ENCODE data around the gene NPW. TPM values are rescaled to one million over a fixed set of nuclear protein-coding genes. Genes with fewer than 3 reads are reported as not detected.
A peak's percentile ranks its signal among the peaks of the same experiment; 100 is the strongest.

The NPW gene
- total and polyA plus RNA-seq, 11 donors, result 0.19 to 0.69 TPM; not detected in 9

DNA sequence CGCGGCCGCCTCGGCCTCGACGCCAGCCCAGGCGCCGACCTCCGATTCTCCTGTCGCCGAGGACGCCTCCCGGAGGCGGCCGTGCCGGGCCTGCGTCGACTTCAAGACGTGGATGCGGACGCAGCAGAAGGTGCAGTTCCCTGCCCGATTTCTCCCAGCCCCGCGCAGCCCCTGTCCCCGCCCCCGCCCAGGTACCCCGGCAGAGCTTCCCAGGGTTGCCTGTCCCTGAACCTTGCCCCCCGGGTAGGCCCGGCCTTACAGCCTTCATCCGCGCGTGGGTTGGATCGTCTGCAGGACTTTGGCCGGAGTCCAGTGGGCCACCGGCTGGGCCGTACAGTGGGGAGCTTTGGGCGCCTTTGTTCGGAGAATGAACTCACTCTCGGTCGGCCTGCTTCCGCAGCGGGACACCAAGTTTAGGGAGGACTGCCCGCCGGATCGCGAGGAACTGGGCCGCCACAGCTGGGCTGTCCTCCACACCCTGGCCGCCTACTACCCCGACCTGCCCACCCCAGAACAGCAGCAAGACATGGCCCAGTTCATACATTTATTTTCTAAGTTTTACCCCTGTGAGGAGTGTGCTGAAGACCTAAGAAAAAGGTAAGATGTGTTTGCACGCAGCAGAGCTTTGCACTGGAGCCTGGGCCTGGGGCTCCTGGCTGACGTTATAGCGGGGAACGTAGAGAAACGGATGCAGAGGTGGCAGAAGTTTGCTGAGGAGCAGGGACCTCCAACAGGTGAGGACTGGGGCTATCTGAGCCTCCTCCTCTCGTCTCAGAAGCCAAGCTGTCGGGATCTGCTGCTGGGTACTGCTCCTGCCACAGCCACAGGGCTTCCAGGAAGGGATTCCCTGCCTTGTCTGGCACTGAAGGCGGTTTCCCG, 35.0 kb upstream of the NPW start:
- TF ChIP-seq CTCF (IDR thresholded peaks at IDR 0.05) (no peak), POLR2A (IDR thresholded peaks at IDR 0.05) (no peak)
- Histone ChIP-seq H3K4me1 (peaks cover 3 to 39% (median 20%) of the 10 kb centered on the region in 12 donors), H3K9me3 (no peaks in the 10 kb centered on the region), H3K27ac (peak overlapping the region in 11 of 12 donors; percentile 62 to 88 (median 80)), H3K36me3 (peaks cover 0 to 20% (median 13%) of the 10 kb centered on the region in 9 donors), H3K27me3 (peaks cover 12 to 51% (median 26%) of the 10 kb centered on the region in 9 donors), H3K4me3 (peak overlapping the region; percentile 59 to 98 (median 86))
- 11 to 22% (median 12%) methylated on average over 19 to 58 of the region's 58 CpGs for WGBS, 4 donors
- ATAC-seq (peak in 2 of 4 donors; percentile 1 to 20), DNase-seq (no peak)
- intact Hi-C loops (cut with DNase I), result loop anchor here in 1 of 10 donors (2.0 kb wide), 1 partner anchor 24 kb away; the partner anchor contains the start of gene ZNF598

- DNase-seq, result no peak
- H3K36me3 ChIP-seq, result peaks cover 0 to 20% (median 13%) of the 10 kb centered on the region in 9 donors
- no peak overlapping the region for H3K27ac ChIP-seq
- no peak for ATAC-seq
- peaks cover 11 to 49% (median 28%) of the 10 kb centered on the region in 9 donors for H3K27me3 ChIP-seq
- no peak for TF ChIP-seq POLR2A (IDR thresholded peaks at IDR 0.05)
- TF ChIP-seq CTCF (IDR thresholded peaks at IDR 0.05), result no peak
- H3K4me1 ChIP-seq, result peaks cover 3 to 39% (median 17%) of the 10 kb centered on the region in 12 donors
- peak overlapping the region in 1 of 12 donors; percentile 98 for H3K4me3 ChIP-seq
- WGBS, 4 donors, result 90 to 96% (median 95%) methylated on average over 6 to 14 of the region's 14 CpGs
- no peaks in the 10 kb centered on the region for H3K9me3 ChIP-seq
- intact Hi-C loops (cut with DNase I), result loop anchor here in 1 of 10 donors (2.0 kb wide), 1 partner anchor 23 kb away; the partner anchor contains the start of gene ZNF598
Measured at GRCh38 chr16:1985466-1986150, 34.0 kb upstream of the NPW start.

DNA sequence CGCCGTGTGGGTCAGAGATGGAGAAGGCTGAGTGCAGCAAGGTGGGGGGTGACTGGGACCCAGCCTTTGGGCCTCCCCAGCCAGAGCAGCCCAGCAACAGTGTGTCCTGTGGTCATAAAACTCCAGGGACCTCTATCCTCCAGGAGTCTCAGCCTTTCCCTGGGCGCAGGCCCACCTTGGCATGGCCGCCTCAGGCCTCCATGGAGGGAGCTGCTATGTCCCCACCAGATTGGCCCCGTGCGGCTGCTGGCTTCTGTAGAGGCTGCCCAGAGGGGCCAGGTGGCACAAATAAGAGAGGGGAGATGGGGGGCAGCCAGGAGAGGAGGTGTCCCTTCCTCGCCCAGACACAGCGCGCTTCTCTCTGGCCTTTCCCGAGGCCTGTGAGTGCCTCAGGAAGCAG, 32.4 kb upstream of the NPW start:
- 84 to 94% (median 90%) methylated on average over 10 of the region's 10 CpGs for WGBS, 4 donors
- Histone ChIP-seq H3K4me3 (no peak overlapping the region), H3K4me1 (peaks cover 8 to 52% (median 31%) of the 10 kb centered on the region in 12 donors), H3K27ac (no peak overlapping the region), H3K36me3 (peaks cover 0 to 20% (median 13%) of the 10 kb centered on the region in 9 donors), H3K27me3 (peaks cover 11 to 46% (median 31%) of the 10 kb centered on the region in 9 donors), H3K9me3 (no peaks in the 10 kb centered on the region)
- ATAC-seq, result no peak
- no peak for DNase-seq
- TF ChIP-seq CTCF (IDR thresholded peaks at IDR 0.05) (no peak), POLR2A (IDR thresholded peaks at IDR 0.05) (no peak)
- intact Hi-C loops (cut with DNase I), result no loop called here

All from heart left ventricle (tissue), 16 donors.